22Rv1 (cell line): ENCODE measurements around the gene ABCA4.

ENCODE experiments used
- H3K27ac ChIP-seq: fragments of 450-650 bp; 2 replicates; pipeline ENCODE4 v1.5.1; 2017
- CTCF ChIP-seq: fragments of 450-650 bp; IDR thresholded peaks from 2 replicates; pipeline ENCODE4 v1.5.1; 2017; ENCODE audit warnings: mild to moderate bottlenecking
- ZFX ChIP-seq: fragments of 450-650 bp; IDR thresholded peaks from 2 replicates; pipeline ENCODE4 v1.6.1; 2017; ENCODE audit warnings: antibody characterized with exemption, borderline replicate concordance

ABCA4 gene

GRCh38 chr1:94115900-94116436 lies 5.0 kb downstream of the ABCA4 start:
- TF ChIP-seq ZFX (no peak), CTCF (no peak)
- no peak overlapping the region for H3K27ac ChIP-seq

DNA sequence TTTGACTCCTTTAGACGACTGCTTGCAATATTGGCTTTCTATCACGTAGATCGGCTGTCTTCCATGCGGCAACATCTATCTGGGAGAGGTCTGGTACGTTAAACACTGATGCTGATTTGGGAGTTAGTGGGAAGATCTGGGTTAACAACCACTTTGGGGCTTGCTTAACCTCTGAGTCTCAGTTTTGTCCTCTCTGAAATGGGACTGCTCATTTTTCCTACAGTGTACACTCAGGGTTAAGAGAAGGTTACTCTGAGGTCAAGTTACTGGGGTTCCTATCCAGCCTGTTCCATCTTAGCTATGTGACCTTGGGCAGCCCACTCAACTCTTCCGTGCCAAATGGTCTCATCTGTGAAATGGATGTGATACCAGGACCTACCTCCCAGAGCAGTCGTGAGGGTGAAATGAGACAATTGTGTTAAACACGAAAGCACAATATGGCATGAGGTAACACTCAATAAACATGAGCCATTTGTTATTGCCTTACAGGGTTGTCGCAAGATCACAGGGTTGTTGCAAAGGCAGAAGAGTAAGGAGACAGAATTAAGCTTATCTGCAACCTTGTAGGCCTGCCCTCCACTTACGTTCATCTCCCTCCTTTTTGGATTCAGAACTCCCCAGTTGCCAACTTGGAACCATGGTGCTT lies 5.6 kb downstream of the ABCA4 start:
- no peak overlapping the region for H3K27ac ChIP-seq

DNA sequence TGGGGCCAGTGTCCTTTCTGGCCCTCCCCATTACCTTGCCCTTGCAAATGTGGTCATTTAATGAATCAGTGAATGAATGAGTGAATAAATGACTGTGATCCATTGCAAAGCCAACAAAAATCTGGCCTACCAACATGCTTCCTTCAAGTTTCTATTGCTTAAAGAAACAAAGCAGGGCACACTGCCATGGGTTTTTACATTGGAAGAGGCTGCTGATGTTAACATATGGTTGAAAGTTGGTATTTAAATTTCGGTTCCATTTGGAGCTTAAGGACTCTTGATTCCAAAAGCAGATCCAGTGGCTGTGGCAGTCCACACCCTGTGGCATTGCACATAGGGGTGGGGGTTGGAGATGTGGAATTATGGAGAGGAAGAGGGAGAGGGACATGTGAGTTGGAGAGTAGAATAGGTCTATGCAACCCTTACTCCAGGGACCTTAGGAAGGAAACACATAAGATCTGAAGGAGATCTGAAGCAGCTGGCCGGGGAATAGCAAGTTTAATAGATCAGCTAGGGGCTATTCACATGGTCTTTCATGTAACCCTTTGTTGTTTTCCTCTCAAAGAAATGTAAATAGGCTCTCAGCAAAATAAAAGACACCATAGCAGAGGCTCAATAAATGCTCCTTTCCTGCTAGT lies 7.2 kb downstream of the ABCA4 start:
- TF ChIP-seq ZFX (no peak), CTCF (no peak)
- H3K27ac ChIP-seq: no peak overlapping the region

More for the DNA sequence above, 5.6 kb downstream of the ABCA4 start:
- no peak for TF ChIP-seq ZFX
- no peak for TF ChIP-seq CTCF

DNA sequence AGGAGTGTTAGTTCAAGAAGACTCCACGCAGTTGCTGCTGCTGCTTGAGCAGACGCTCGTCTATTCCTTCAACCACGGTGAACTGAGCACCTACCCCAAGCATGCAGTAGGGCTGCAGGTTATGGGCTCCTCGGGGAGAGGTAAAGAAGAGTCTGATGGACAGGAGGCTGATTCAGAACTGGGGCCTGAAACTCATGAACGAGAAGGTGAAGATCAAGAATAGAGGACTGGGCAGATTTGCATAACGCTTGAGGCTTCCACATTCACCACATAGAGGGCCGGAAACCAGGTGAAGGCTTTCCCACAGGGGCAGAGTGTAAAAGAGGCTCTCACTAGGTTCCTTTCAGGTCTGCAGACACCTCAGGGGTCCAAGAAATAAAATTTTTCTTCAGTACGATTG lies 9.1 kb downstream of the ABCA4 start:
- H3K27ac ChIP-seq: no peak overlapping the region
- no peak for TF ChIP-seq CTCF
- TF ChIP-seq ZFX: no peak

DNA sequence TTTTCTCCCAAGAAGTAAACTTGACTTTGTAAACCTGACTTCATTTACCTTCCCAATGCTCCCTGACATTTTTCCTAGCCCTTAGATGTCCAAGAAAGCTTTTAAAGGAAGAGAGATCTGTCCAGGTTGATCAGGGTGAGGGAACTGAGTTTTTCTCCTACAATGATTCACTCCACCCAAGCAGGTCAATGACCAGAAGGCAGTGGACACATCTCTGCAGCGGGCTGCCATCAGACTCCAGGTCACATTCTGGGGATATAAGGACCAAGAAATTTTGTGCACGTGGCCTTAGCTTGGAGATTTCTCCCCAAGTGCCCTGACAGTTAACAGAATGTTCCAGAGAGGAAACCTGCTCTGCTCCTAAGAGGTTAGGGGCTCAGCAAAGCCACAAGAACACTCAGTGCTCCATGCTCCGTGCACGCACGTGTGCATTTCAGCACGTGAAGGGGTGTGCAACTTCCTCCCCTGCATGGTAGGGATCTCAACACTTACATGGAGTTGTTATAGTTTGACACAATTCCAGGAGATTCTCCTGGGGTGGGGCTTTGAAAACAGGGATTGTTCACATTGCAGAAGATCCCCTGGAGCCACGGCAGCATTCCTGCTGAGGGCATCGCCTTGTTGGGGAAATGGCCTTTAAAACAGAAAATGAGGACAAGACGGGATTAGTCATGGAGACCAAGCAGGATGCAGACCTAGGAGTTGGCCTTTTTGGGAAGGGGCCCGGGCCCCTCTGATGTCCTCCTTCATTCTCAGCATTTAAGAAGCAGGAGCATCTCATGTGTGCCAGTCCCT lies 9.8 kb downstream of the ABCA4 start:
- no peak overlapping the region for H3K27ac ChIP-seq
- TF ChIP-seq ZFX: no peak
- TF ChIP-seq CTCF: no peak

DNA sequence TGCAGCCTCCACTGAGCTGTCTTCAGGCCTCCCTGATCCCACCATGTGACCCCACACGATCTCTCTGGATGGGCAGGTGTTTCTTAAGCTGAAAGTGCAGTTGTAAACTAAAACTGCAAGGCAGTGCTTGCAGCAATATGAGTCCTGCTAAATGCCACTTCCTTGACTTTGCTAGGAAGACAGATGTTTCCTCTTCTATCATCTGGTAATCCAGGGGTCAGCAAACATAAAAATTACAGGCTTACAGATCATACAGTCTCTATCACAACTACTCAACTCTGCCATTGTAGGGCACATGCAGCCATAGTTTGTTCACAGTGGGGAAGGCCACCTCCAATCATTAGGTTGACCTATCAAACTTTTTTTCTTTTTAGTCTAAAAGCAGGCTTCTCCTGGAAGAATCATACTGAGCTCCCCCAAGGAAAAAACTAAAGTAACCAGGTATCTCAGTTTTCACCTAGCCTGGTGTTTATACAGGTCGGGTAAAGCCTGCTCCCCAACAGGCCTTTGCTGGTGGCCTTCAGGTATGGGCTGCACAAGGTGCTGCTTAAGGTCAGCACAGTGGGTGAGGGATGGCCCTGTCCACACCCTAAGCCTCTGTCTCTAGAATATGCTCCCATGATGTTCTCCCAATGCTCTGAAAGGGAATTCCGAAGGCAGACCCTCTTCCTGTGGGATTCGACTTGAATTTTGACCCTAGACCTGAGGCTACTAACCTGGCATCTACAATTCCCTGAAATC lies 10.8 kb downstream of the ABCA4 start:
- no peak overlapping the region for H3K27ac ChIP-seq
- no peak for TF ChIP-seq ZFX
- TF ChIP-seq CTCF: no peak
